ENCODE results near the gene THAP4.

DNA sequence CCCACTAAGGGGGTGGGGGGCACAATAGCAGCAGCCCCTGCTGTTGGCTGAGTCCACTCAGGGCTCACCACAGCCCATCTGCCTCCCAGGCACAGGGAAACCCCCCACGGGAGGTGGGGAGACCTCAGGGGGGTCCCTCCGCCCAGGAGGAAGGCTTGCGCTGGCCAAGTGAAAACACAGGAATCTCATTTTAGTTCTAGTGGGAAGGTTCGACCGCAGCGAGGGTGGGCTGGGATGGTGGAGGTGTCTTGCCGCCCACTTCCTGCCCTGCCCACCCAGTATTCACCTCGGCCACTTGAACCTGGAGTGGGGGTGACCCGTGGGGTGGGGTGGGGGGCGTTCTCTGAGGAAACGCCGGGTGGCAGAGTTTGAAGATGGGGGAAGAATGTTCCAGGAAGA lies 85.4 kb downstream of the THAP4 start:
- TF ChIP-seq, protein P1, sequence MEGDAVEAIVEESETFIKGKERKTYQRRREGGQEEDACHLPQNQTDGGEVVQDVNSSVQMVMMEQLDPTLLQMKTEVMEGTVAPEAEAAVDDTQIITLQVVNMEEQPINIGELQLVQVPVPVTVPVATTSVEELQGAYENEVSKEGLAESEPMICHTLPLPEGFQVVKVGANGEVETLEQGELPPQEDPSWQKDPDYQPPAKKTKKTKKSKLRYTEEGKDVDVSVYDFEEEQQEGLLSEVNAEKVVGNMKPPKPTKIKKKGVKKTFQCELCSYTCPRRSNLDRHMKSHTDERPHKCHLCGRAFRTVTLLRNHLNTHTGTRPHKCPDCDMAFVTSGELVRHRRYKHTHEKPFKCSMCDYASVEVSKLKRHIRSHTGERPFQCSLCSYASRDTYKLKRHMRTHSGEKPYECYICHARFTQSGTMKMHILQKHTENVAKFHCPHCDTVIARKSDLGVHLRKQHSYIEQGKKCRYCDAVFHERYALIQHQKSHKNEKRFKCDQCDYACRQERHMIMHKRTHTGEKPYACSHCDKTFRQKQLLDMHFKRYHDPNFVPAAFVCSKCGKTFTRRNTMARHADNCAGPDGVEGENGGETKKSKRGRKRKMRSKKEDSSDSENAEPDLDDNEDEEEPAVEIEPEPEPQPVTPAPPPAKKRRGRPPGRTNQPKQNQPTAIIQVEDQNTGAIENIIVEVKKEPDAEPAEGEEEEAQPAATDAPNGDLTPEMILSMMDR (conservative IDR thresholded peaks at IDR 0.05) = no peak
- TF ChIP-seq ZFX (IDR thresholded peaks at IDR 0.05) = no peak
